K562 (cell line): ENCODE results near the gene CSKMT. TPM values are rescaled to one million over a fixed set of nuclear protein-coding genes. Genes with fewer than 3 reads are reported as not detected.

Experiments
- ARID2 ChIP-seq: fragments of 450-650 bp; IDR thresholded peaks from 2 replicates; pipeline ENCODE4 v1.6.1; 2017; ENCODE audit warnings: antibody characterized with exemption, mild to moderate bottlenecking
- BCL6 ChIP-seq: fragments of 250-450 bp; sonication (Bioruptor Pico); IDR thresholded peaks from 2 replicates; pipeline ENCODE4 v1.4.0; 2020
- DNMT1 ChIP-seq: fragments of 450-650 bp; IDR thresholded peaks from 2 replicates; pipeline ENCODE4 v1.6.1; 2016; ENCODE audit warnings: antibody characterized with exemption, mild to moderate bottlenecking
- FOXK1 ChIP-seq: sonication (generic); formaldehyde crosslinking; IDR thresholded peaks from 2 replicates; pipeline ENCODE4 v1.8.0; 2022; ENCODE audit warnings: missing genetic modification reagents, mild to moderate bottlenecking, borderline replicate concordance
- GATAD2A ChIP-seq: fragments of 450-650 bp; IDR thresholded peaks from 2 replicates; pipeline ENCODE4 v1.6.1; 2017
- HCFC1 ChIP-seq: IDR thresholded peaks from 2 replicates; pipeline ENCODE4 v1.6.1; 2012; ENCODE audit warnings: low read depth, low read length, improper control_type of control experiment
- HNRNPH1 ChIP-seq: fragments of 200-400 bp; formaldehyde crosslinking; optimal IDR thresholded peaks from 2 replicates; pipeline ENCODE3; 2017; ENCODE audit warnings: low read depth, mild to moderate bottlenecking, low read length, moderate library complexity
- KAT7 ChIP-seq: sonication (generic); formaldehyde crosslinking; IDR thresholded peaks from 2 replicates; pipeline ENCODE4 v1.8.0; 2022; ENCODE audit warnings: missing genetic modification reagents, mild to moderate bottlenecking, borderline replicate concordance
- MAFG ChIP-seq: fragments of 450-650 bp; conservative IDR thresholded peaks from 2 replicates; pipeline ENCODE4 v1.6.1; 2016; ENCODE audit warnings: missing genetic modification characterization, missing compliant biosample characterization
- MAZ ChIP-seq, 2 experiments: fragments of 450-650 bp in 1 of 2; sonication (generic) in 1 of 2; formaldehyde crosslinking; IDR thresholded peaks in 1 of 2; conservative IDR thresholded peaks in 1 of 2; 2 replicates each; pipeline versions ENCODE4 v1.4.0 to v1.5.0; 2020; ENCODE audit warnings: mild to moderate bottlenecking in 1 of 2, missing genetic modification reagents in 1 of 2
- MEF2D ChIP-seq: conservative IDR thresholded peaks from 2 replicates; pipeline ENCODE4 v1.6.1; 2016; ENCODE audit warnings: low read depth, missing genetic modification characterization, missing compliant biosample characterization
- RFX5 ChIP-seq: IDR thresholded peaks from 2 replicates; pipeline ENCODE4 v1.6.1; 2011; ENCODE audit warnings: low read depth, mild to moderate bottlenecking, improper control_type of control experiment, low read length
- SMARCA4 ChIP-seq: fragments of 450-650 bp; IDR thresholded peaks from 2 replicates; pipeline ENCODE4 v1.6.1; 2016
- SRSF7 ChIP-seq: fragments of 200-400 bp; formaldehyde crosslinking; optimal IDR thresholded peaks from 2 replicates; pipeline ENCODE3; 2017; ENCODE audit warnings: mild to moderate bottlenecking, low read depth, low read length
- ZNF134 ChIP-seq: fragments of 250-450 bp; sonication (Bioruptor Pico); conservative IDR thresholded peaks from 2 replicates; pipeline ENCODE4 v1.4.0; 2020
- ZNF583 ChIP-seq: fragments of 250-450 bp; sonication (Bioruptor Pico); IDR thresholded peaks from 2 replicates; pipeline ENCODE4 v1.4.0; 2020
- ZNF644 ChIP-seq: fragments of 200-800 bp; sonication (Bioruptor generic); IDR thresholded peaks from 2 replicates; pipeline ENCODE4 v1.6.1; 2016; ENCODE audit warnings: low read depth, missing genetic modification characterization, missing compliant biosample characterization
- ZNF668 ChIP-seq: fragments of 250-450 bp; sonication (Bioruptor Pico); IDR thresholded peaks from 2 replicates; pipeline ENCODE4 v1.8.0; 2022; ENCODE audit warnings: mild to moderate bottlenecking, inconsistent platforms
- ZNF79 ChIP-seq: fragments of 250-450 bp; sonication (Bioruptor Pico); IDR thresholded peaks from 2 replicates; pipeline ENCODE4 v1.4.0; 2020; ENCODE audit warnings: low read depth, mild to moderate bottlenecking, moderate library complexity
- polyA plus RNA-seq, 8 experiments: library from polyadenylated mRNA; depleted of rRNA in 4 of 8; stranded (reverse) in 5 of 8; unstranded in 3 of 8; fragments of >200 nt; fragmentation: Nextera tagmentation in 2 of 8; fragmentation: Illumina TruSeq in 1 of 8; extraction: Ambion mirVana in 2 of 8; extraction: Trizol in 1 of 8; gene quantifications; 2 replicates each; pipeline versions ENCODE4 v1.2.1 to v1.2.3, GENCODE V29; 2011 to 2014; ENCODE audit warnings: inconsistent platforms in 1 of 8, missing spikeins in 1 of 8
- total RNA-seq, 7 experiments: library from RNA; depleted of rRNA in 6 of 7; stranded (reverse); fragments of >200 nt in 6 of 7; fragmentation: Illumina TruSeq in 2 of 7; extraction: Trizol in 2 of 7; gene quantifications; 2 replicates each; pipeline versions ENCODE4 v1.2.1 to v1.2.3, GENCODE V29; 2011 to 2021; ENCODE audit warnings: low replicate concordance in 1 of 7
- TF ChIP-seq, protein P1 (sequence below): fragments of 250-450 bp; sonication (Bioruptor Pico); IDR thresholded peaks from 2 replicates; pipeline ENCODE4 v1.8.0; 2021; ENCODE audit warnings: mild to moderate bottlenecking, moderate library complexity
- TF ChIP-seq, protein P2 (sequence below): fragments of 450-650 bp; formaldehyde crosslinking; conservative IDR thresholded peaks from 2 replicates; pipeline ENCODE4 v1.4.0; 2022; ENCODE audit warnings: mild to moderate bottlenecking, missing genetic modification characterization
- TF ChIP-seq, protein P3 (sequence below): fragments of 450-650 bp; IDR thresholded peaks from 2 replicates; pipeline ENCODE4 v1.6.1; 2016; ENCODE audit warnings: missing biosample characterization, missing genetic modification characterization
- TF ChIP-seq, protein P4 (sequence below): fragments of 450-650 bp; IDR thresholded peaks from 2 replicates; pipeline ENCODE4 v1.6.1; 2017; ENCODE audit warnings: antibody characterized with exemption

CSKMT gene
- total and polyA plus RNA-seq, 9 of the 15 experiments (the other 6 are each of a cell fraction or from before 2014, with no cell fraction given) = 10.3 to 108 (median 27.2) TPM

DNA sequence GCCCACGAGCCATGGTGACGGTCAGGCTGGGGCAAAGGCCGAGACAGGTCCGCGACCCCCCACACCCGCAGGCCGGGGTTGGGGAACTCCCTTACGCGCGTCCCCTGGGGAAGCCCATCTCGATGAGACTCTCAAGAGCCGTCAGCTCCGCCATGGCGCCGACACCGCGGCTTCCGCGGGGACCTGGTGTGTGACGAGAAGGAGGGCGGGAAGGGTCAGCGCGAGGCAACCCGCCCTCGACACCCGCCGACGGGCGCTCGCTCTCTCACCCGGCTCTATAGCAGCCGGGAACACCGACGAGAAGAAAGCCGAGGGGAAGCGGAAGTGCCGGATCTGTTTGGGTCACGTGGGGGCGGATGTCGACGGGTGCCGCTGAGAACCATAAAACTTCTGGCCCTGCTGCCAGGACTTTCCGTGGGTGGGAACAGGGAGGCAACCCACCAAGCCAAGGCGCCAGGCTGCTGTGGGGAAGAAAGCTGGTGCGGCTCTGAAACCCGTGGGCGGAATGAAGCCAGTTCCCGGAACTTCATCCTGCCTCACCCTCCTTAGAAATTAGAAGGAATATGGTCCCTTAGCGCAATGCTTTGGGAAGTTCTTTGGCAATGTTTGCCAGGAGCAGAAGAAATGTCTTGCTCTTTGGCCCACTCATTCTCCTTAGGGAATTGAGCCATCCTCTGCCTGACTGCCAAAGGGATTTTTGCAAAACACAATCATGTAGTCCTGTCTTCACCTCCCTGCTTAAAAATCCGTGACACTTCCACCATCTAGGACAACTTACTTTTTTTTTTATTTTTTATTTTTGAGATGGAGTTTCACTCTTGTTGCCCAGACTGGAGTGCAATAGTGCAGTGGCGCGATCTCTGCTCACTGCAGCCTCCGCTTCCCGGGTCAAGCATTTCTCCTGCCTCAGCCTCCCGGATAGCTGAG lies 13.9 kb downstream of the CSKMT start, which contains the start of gene UBXN1 (continued):
- TF ChIP-seq BCL6 (CRISPR knock-in tag) (no peak), ZNF668 (CRISPR knock-in tag) (no peak), DNMT1 (no peak; the same call in 1 of the 2 replicates), KAT7 (CRISPR knock-in tag) (no peak), GATAD2A (0 out of 2 replicates have a peak, but pooled peaks have one; percentile 56), MEF2D (tag) (no peak), MAZ (CRISPR knock-in tag; conservative IDR thresholded peaks at IDR 0.05 in 1 of 2, IDR thresholded peaks at IDR 0.05 in 1 of 2) (peak; percentile 56 to 69; a peak in 3 of 4 replicates), MAFG (tag) (no peak), ZNF583 (no peak; the same call in 1 of the 2 replicates), ARID2 (no peak), HCFC1 (peak; percentile 76), ZNF79 (CRISPR knock-in tag) (no peak), ZNF644 (tag) (no peak), FOXK1 (CRISPR knock-in tag) (no peak), SMARCA4 (peak; percentile 28; the same call in 1 of the 2 replicates), SRSF7 (no peak), ZNF134 (CRISPR knock-in tag) (no peak), RFX5 (no peak), HNRNPH1 (no peak)
- TF ChIP-seq, protein P1, sequence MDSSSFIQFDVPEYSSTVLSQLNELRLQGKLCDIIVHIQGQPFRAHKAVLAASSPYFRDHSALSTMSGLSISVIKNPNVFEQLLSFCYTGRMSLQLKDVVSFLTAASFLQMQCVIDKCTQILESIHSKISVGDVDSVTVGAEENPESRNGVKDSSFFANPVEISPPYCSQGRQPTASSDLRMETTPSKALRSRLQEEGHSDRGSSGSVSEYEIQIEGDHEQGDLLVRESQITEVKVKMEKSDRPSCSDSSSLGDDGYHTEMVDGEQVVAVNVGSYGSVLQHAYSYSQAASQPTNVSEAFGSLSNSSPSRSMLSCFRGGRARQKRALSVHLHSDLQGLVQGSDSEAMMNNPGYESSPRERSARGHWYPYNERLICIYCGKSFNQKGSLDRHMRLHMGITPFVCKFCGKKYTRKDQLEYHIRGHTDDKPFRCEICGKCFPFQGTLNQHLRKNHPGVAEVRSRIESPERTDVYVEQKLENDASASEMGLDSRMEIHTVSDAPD (CRISPR knock-in tag) = no peak
- TF ChIP-seq, protein P2, sequence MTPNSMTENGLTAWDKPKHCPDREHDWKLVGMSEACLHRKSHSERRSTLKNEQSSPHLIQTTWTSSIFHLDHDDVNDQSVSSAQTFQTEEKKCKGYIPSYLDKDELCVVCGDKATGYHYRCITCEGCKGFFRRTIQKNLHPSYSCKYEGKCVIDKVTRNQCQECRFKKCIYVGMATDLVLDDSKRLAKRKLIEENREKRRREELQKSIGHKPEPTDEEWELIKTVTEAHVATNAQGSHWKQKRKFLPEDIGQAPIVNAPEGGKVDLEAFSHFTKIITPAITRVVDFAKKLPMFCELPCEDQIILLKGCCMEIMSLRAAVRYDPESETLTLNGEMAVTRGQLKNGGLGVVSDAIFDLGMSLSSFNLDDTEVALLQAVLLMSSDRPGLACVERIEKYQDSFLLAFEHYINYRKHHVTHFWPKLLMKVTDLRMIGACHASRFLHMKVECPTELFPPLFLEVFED (CRISPR knock-in tag) = no peak
- TF ChIP-seq, protein P3, sequence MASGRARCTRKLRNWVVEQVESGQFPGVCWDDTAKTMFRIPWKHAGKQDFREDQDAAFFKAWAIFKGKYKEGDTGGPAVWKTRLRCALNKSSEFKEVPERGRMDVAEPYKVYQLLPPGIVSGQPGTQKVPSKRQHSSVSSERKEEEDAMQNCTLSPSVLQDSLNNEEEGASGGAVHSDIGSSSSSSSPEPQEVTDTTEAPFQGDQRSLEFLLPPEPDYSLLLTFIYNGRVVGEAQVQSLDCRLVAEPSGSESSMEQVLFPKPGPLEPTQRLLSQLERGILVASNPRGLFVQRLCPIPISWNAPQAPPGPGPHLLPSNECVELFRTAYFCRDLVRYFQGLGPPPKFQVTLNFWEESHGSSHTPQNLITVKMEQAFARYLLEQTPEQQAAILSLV (tag) = no peak
- TF ChIP-seq, protein P4, sequence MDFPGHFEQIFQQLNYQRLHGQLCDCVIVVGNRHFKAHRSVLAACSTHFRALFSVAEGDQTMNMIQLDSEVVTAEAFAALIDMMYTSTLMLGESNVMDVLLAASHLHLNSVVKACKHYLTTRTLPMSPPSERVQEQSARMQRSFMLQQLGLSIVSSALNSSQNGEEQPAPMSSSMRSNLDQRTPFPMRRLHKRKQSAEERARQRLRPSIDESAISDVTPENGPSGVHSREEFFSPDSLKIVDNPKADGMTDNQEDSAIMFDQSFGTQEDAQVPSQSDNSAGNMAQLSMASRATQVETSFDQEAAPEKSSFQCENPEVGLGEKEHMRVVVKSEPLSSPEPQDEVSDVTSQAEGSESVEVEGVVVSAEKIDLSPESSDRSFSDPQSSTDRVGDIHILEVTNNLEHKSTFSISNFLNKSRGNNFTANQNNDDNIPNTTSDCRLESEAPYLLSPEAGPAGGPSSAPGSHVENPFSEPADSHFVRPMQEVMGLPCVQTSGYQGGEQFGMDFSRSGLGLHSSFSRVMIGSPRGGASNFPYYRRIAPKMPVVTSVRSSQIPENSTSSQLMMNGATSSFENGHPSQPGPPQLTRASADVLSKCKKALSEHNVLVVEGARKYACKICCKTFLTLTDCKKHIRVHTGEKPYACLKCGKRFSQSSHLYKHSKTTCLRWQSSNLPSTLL = no peak
